ENCODE data around the gene ACBD6. TPM values are rescaled to one million over a fixed set of nuclear protein-coding genes. Genes with fewer than 3 reads are reported as not detected.

The ACBD6 gene
- total and polyA plus RNA-seq, 4 donors, result 8.3 to 17.3 (median 14.0) TPM

DNA sequence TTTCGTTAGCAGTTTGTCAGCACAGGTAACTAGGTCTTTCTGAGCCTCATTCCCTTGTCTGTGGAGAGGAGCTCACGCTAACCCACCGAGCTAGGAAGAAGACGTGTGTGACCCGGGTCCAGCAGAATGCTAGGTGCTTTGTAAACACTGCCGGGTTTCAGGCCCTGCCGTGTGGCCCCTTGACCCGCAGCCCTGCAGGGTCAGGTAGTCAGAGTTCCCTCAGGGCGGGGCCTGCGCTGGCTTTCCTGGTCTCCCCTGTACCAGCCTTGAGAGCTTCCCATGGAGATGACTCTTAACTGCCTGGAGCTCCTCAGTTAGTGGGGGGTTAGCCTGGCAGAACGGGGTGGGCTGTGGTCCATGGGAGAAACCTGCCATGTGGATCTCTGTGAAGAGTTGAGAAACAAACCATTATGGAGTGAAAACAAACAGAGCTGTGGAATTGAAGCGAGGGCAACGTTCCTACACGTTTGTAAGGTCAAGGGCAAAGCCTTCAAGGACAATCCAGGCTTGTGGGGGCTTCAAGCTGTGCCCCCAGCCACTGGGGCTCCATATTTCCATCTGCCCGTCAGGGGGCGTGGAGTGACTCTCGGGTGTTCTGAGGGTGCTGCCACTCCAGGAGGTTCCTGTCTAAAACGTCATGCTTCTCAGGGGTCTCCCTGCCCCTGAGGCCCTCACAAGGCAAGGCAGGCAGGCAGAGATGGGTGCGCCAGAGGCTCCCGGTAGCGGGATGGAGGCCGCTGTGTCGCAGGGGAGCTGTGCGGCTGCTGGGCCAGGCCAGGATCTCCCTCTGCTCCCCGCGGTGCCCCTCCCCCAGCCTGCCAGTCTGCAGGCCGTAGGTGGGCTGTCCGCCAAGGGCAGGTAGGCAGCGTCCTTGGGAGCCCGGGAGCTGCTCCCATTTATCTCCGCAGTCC lies 248.5 kb downstream of the ACBD6 start (continued):
- TF ChIP-seq FOXA1 (IDR thresholded peaks at IDR 0.05) (no peak), TAF1 (conservative IDR thresholded peaks at IDR 0.05) (no peak), YY1 (IDR thresholded peaks at IDR 0.05) (no peak)

DNA sequence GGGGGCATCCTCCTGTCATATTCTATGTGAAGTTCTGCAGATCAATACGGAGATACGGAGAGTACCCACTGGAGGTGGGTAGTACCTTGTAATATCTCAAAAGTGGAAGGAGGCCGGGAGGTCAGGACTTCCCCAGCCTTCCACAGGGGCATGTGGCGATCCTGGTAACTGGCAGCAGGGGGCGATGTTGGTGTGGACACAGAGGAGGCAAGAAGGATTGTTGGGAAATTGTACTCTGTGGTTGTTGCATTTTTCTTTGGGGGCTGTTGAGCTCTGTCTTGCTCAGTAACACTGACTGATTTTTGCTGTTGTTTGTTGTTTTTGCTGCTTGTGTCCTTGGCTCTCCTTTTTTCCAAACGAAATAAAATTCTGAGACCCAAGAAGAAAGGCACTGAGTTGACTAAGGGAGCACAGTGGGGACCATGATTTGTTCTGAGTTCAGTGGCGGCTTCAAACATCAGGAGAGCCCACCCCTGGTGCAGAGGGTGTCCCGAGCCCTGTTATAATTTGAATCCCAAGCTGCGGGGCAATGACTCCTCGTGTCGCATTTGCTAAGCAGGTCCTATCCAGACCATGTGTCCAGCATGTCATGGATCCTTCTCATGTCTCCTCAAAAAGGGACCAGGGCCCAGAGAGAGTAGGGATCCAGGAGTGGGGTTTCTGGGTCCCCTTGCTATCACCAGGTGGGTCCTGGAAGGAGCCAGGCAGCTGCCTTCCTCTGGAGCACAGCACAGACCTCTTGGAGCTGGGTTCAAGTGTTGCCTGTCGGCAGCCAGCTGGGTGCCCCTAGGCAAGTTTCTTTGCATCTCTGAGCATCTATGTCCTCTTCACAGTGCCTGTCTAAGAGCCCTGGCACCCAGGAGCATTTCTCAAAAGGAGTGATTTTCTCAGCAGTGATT lies 249.5 kb downstream of the ACBD6 start:
- no peak overlapping the region for H3K27ac ChIP-seq (ENCODE audit: low read depth in 1 of 2, low read length in 2 of 2)

DNA sequence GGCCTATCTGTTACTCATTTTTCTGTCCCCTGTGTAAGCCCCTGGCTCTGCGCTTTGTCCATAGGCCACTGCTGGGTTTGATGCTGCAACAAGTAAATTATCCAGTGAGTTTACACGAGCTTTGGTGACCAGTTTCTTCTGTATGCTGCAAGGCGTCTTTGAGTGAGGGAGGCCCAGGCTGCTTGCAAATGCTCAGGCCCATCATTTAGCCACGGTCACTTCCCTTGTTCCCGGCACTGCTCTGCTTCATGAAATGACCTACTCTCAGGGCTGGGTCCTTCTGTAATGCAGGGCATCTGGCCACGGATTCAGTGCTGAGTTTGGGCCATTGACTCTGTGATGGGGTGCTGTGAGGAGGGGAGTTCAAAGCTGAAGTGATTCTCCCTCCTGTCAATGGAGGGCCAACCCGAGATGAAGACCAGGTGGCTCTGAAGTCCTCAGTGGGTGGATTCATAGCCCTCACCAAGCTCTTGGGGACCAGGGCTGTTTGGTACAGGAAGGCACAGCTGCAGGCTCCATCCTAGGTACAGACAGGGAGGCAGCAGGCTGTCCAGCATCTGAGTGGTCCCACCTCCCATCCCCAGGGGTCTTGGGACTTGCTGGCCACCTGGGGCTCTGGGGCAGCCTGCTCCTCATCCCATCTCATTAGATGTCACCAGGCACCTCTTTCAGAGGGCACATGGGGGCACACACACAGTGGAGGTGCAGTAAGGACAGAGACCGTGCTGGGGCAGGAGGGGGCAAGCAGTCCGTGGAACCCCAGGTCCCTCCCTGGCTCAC lies 250.7 kb downstream of the ACBD6 start:
- no peak for DNase-seq (ENCODE audit: low spot score)
- Histone ChIP-seq H3K4me1 (ENCODE audit: control insufficient read depth in 4 of 4, insufficient read depth in 4 of 4, low read length in 3 of 4) (no peaks in the 10 kb centered on the region), H3K9me3 (ENCODE audit: control insufficient read depth in 4 of 4, low read length in 3 of 4) (no peaks in the 10 kb centered on the region), H3K4me3 (ENCODE audit: low read depth in 1 of 3, low read length in 3 of 3) (no peak overlapping the region), H3K27ac (ENCODE audit: low read depth in 1 of 2, low read length in 2 of 2) (no peak overlapping the region), H3K27me3 (ENCODE audit: control insufficient read depth in 4 of 4, insufficient read depth in 4 of 4, low read length in 3 of 4) (no peaks in the 10 kb centered on the region), H3K9ac (ENCODE audit: low read depth in 1 of 2, low read length in 2 of 2) (no peak overlapping the region), H3K36me3 (ENCODE audit: control insufficient read depth in 4 of 4, insufficient read depth in 3 of 4, low read depth in 1 of 4, low read length in 3 of 4) (no peaks in the 10 kb centered on the region)
- 86% methylated on average over 9 of the region's 9 CpGs for WGBS
- TF ChIP-seq SP1 (IDR thresholded peaks at IDR 0.05) (no peak), FOXA1 (IDR thresholded peaks at IDR 0.05) (no peak), YY1 (IDR thresholded peaks at IDR 0.05) (no peak), RAD21 (IDR thresholded peaks at IDR 0.05) (no peak), EGR1 (IDR thresholded peaks at IDR 0.05; ENCODE audit: low read depth in 2 of 2) (no peak), NR2F2 (IDR thresholded peaks at IDR 0.05) (no peak), GABPA (IDR thresholded peaks at IDR 0.05 in 1 of 2, conservative IDR thresholded peaks at IDR 0.05 in 1 of 2) (no peak), HNF4G (IDR thresholded peaks at IDR 0.05) (no peak), RXRA (IDR thresholded peaks at IDR 0.05) (no peak), HNF4A (conservative IDR thresholded peaks at IDR 0.05) (no peak), JUND (IDR thresholded peaks at IDR 0.05) (no peak), TAF1 (conservative IDR thresholded peaks at IDR 0.05) (no peak)
- TF ChIP-seq, protein P1, sequence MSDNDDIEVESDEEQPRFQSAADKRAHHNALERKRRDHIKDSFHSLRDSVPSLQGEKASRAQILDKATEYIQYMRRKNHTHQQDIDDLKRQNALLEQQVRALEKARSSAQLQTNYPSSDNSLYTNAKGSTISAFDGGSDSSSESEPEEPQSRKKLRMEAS (IDR thresholded peaks at IDR 0.05), result no peak
- TF ChIP-seq, protein P2, sequence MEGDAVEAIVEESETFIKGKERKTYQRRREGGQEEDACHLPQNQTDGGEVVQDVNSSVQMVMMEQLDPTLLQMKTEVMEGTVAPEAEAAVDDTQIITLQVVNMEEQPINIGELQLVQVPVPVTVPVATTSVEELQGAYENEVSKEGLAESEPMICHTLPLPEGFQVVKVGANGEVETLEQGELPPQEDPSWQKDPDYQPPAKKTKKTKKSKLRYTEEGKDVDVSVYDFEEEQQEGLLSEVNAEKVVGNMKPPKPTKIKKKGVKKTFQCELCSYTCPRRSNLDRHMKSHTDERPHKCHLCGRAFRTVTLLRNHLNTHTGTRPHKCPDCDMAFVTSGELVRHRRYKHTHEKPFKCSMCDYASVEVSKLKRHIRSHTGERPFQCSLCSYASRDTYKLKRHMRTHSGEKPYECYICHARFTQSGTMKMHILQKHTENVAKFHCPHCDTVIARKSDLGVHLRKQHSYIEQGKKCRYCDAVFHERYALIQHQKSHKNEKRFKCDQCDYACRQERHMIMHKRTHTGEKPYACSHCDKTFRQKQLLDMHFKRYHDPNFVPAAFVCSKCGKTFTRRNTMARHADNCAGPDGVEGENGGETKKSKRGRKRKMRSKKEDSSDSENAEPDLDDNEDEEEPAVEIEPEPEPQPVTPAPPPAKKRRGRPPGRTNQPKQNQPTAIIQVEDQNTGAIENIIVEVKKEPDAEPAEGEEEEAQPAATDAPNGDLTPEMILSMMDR (IDR thresholded peaks at IDR 0.05; ENCODE audit: low read depth, low read length, missing input control), result no peak
- TF ChIP-seq, protein P3, sequence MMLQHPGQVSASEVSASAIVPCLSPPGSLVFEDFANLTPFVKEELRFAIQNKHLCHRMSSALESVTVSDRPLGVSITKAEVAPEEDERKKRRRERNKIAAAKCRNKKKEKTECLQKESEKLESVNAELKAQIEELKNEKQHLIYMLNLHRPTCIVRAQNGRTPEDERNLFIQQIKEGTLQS (IDR thresholded peaks at IDR 0.05), result no peak
- TF ChIP-seq, protein P4, sequence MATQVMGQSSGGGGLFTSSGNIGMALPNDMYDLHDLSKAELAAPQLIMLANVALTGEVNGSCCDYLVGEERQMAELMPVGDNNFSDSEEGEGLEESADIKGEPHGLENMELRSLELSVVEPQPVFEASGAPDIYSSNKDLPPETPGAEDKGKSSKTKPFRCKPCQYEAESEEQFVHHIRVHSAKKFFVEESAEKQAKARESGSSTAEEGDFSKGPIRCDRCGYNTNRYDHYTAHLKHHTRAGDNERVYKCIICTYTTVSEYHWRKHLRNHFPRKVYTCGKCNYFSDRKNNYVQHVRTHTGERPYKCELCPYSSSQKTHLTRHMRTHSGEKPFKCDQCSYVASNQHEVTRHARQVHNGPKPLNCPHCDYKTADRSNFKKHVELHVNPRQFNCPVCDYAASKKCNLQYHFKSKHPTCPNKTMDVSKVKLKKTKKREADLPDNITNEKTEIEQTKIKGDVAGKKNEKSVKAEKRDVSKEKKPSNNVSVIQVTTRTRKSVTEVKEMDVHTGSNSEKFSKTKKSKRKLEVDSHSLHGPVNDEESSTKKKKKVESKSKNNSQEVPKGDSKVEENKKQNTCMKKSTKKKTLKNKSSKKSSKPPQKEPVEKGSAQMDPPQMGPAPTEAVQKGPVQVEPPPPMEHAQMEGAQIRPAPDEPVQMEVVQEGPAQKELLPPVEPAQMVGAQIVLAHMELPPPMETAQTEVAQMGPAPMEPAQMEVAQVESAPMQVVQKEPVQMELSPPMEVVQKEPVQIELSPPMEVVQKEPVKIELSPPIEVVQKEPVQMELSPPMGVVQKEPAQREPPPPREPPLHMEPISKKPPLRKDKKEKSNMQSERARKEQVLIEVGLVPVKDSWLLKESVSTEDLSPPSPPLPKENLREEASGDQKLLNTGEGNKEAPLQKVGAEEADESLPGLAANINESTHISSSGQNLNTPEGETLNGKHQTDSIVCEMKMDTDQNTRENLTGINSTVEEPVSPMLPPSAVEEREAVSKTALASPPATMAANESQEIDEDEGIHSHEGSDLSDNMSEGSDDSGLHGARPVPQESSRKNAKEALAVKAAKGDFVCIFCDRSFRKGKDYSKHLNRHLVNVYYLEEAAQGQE (IDR thresholded peaks at IDR 0.05), result no peak

More for the DNA sequence above, 249.5 kb downstream of the ACBD6 start:
- H3K27me3 ChIP-seq (ENCODE audit: control insufficient read depth in 4 of 4, insufficient read depth in 4 of 4, low read length in 3 of 4), result peaks cover 0 to 2% (median 0%) of the 10 kb centered on the region in 4 donors
- no peak overlapping the region for H3K4me3 ChIP-seq (ENCODE audit: low read depth in 1 of 3, low read length in 3 of 3)
- 69% methylated on average over 12 of the region's 12 CpGs for WGBS
- peak; percentile 70 for DNase-seq (ENCODE audit: low spot score)
- no peaks in the 10 kb centered on the region for H3K9me3 ChIP-seq (ENCODE audit: control insufficient read depth in 4 of 4, low read length in 3 of 4)
- H3K36me3 ChIP-seq (ENCODE audit: control insufficient read depth in 4 of 4, insufficient read depth in 3 of 4, low read depth in 1 of 4, low read length in 3 of 4), result no peaks in the 10 kb centered on the region
- TF ChIP-seq RAD21 (IDR thresholded peaks at IDR 0.05) (peak; percentile 91 to 96), RXRA (IDR thresholded peaks at IDR 0.05) (no peak)
- TF ChIP-seq, protein P2 (IDR thresholded peaks at IDR 0.05; ENCODE audit: low read depth, low read length, missing input control), result peak; percentile 89
- no peaks in the 10 kb centered on the region for H3K4me1 ChIP-seq (ENCODE audit: control insufficient read depth in 4 of 4, insufficient read depth in 4 of 4, low read length in 3 of 4)
- H3K9ac ChIP-seq (ENCODE audit: low read depth in 1 of 2, low read length in 2 of 2), result no peak overlapping the region

All from liver (tissue), 9 donors.